Glomerular visceral epithelial cell (primary cell): ENCODE measurements around the gene SASH1.

Experiments used
- DNase-seq: peaks from one replicate; pipeline ENCODE4 v3.0.0-alpha.2; 2016; ENCODE audit errors: extremely low spot score

SASH1 gene

DNA sequence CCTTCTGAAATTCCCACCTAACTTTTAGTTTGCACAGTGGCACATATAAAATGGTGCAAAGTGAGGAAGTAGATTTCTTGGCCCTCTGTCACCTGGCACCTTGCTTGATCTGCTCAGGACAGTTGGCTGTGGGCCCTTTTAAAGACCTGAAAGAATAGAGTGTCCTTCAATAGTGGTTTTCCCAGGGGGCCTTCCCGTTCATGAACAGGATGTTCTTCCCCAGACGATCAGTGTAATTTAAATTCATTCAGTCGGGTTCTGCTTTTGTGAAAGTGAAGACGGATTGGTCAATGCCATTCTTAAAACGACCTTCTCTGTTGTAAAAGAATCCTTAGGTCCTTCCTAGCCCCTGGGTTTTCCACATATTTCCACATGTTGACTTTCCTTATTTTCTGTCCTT lies 178.5 kb downstream of the SASH1 start:
- DNase-seq = no peak

DNA sequence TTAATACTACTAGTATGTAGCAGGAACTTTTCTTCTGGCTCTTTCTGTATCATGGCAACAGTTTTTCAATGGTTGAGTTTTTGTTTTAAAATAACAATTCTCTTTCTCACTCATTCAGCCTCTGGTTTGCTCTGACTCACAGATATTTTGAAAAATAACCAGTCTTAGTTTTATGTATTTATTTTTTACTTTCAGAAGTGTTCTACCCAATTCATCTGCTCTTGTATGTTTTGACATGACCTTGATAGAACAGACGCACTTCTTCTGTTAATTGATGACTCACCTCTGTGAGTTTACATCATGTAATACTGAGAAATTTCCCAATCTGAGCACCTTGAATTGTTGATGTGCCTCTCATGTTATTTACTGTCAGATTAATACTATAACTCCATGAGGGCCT lies 178.9 kb downstream of the SASH1 start:
- DNase-seq = no peak

DNA sequence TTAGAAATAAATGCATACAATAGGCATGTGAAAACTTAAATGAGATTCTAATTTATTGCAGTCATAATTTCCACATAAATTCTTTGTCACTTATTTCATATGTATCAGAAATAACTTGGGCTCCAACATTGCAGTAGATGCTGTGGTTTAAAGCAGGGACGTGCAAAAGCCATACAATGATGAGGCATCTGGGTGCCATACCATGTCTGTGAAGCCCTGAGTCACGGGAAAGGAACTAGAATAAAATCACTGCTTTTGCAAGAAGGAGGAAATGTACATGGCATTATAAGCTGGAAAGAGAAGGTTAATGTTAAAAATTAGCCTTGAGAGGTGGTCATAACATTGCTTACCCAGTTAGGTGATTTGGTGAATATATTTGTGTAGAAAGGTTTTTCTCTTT lies 180.4 kb downstream of the SASH1 start:
- DNase-seq = peak; percentile 80

DNA sequence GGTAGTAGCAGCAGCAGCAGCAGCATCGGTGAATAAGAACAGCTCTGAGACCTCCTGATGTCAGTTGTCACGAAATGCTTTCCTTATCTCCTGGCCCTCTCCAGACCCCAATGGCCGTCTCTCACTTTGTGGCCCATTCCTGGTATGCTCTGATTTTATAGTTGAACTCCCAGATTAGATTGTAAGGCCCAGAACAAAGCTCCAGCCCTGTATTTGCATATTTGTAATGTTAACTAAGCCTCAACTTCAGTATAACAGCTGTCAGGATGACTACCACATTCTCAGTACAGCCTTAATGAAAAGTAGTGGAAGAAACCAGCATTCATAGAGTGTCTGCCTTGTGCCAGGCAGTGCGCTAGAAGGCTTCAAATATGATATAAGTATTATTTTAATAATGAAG lies 180.9 kb downstream of the SASH1 start:
- DNase-seq = no peak

DNA sequence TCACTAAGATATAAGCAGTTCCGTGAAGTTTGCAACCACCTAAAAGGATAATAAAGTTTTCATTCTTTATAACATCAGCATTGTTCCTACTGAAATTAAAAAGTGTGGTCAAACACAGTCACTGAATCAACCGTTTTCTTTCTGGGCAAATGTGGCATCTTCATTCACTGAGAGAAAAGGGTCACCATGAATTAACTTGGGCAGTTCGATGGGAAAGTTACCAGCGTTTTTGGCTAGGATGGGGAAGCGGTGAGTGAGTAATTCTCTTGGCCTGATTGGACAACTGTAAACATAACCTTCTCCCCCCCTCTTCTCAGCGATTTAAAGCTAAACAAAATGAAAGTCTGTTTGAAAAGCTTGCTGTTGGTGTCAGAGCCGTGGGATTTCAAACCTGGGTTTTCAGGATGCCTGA lies 181.8 kb downstream of the SASH1 start:
- peak; percentile 12 for DNase-seq

DNA sequence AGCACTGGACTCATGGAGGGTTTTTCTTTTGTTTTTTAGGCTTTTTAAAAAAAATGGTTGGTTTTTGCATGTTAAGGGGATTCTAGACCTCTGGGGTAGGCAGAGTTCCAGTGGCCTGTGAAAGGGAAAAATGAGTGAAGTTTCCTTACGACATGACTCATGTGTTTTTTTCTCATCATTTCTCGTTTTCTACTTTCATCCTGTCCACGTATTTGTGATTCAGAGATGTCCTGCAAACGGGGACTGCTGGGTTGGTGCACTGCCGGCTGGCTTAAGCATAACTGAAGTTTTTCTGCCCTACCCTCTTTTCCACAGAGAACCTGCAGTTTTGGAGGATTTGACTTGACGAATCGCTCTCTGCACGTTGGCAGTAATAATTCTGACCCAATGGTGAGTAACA lies 182.3 kb downstream of the SASH1 start:
- peak; percentile 57 for DNase-seq

DNA sequence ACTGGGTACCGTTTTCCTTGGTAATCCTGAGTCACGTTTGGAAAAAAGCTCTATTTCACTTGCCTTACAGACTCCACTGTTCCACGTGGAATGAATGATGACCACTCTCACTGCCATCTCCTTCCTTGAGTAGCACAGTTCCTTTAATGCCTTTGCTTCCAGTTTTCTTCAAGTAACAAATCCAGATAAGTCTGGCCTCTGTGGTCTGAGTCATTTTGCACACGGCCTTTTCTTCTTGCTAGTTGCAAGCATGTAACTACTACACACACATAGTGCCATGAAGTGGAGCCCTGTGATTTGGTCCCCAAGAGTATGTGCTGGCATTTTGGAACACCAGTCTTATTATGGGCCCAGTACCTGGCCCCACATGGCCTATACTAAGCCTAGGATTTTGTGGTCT lies 182.8 kb downstream of the SASH1 start:
- peak; percentile 29 for DNase-seq

DNA sequence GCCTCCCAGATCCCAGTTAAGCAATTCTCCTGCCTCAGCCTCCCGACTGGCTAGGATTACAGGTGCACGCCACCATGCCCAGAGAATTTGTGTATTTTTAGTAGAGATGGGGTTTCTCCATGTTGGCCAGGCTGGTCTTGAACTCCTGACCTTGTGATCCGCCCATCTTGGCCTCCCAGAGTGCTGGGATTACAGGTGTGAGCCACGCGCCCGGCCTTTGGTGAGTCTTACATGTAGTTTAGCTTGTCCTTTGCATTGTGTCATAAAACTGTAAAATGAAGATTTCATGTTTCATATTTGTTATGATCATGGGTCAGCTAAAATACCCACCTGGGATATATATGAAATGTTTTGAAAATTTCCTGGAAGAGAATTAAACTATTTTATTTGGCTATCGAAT lies 183.5 kb downstream of the SASH1 start:
- no peak for DNase-seq

DNA sequence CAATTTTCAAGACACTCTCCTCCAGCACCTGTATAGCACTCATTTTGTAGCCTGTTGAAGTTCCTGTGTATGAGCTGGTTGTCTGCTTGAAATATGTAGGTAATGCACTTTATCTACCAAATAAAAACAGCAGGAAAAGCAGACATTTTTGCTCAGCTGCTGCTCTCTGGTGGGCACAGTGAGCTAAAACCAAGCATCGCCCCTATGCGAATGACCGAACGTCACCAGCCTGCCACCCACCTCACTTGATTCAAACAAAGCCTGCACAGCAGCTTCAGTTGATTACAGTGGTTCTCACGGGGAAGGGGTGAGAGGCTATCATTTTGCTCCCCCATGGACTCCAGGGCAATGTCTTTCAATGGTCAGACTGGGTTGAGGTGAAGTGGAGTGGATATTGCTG lies 185.7 kb downstream of the SASH1 start:
- no peak for DNase-seq

DNA sequence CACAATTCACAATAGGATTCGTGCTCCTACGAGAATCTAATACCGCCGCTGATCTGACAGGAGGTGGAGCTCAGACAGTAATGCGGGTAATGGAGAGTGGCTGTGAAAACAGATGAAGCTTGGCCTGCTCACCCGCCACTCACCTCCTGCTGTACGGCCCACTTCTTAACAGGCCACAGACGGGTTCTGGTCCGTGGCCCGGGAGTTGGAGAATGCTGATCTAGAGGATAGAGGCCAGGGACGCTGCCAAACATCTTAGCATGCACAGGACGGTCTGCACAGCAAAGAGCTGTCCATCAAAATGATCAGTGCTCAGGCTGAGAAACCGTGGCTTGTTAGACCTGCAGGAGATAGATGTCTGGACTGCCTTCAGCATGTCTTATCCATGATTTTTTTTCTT lies 186.4 kb downstream of the SASH1 start:
- no peak for DNase-seq

DNA sequence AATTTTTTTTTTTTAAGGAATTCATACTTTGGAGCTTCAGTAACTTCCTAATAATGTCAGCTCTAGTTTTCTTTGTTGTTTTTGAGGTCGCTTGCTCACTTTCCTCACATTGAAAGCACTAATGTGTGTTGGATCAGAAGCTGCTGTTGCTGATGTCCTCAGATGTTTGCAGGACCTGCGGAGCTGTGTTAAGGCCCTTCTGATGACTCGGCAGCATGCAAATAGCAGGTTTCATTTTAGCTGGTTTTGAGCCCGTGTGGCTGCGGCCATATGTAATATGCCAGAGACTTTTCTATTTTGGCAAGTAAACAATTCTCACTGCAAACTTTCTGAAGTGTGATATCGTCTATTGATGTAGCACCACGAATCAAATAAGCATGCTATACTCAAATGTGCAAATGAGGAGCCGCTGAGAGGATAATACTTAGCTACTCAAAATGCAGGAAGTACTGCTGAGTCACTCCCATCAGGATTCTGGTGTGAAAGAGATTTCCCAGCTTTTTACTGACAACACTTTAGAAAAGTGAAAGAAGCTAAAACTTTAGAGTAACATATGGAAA lies 187.8 kb downstream of the SASH1 start:
- peak; percentile 73 for DNase-seq

DNA sequence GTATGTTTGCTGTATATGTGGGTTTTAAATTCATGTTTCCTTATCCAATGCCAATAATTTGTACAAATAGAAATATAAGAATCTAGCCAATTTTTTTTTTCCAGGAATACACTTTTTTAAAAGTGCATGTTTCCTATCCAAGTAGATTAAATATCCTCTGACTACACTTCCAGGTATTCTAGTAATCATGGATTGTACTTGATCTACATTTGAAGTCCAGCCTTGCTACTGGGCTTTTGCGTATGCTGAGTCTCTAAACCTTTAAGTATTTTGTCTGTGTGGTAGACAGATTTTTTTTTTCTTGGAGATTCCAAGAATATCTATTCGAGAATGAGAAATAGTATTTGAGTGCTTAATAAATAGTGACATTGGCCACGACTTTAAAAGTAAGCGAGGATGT lies 188.3 kb downstream of the SASH1 start:
- no peak for DNase-seq

DNA sequence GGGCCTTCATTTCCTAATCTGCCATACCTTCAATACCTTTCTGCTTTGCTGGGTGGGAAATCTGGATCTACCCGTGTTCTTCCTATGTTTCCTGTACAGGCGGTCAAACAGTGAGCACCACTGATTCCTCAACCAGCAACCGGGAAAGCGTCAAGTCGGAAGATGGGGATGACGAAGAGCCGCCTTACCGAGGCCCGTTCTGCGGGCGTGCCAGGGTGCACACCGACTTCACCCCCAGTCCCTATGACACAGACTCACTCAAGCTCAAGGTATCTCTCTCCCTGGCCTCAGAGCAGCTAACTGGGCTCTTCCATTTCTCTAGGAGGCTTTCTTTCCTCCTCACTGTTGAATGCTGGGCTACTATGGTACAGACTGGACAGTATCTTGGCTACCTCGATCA lies 190.1 kb downstream of the SASH1 start:
- no peak for DNase-seq

DNA sequence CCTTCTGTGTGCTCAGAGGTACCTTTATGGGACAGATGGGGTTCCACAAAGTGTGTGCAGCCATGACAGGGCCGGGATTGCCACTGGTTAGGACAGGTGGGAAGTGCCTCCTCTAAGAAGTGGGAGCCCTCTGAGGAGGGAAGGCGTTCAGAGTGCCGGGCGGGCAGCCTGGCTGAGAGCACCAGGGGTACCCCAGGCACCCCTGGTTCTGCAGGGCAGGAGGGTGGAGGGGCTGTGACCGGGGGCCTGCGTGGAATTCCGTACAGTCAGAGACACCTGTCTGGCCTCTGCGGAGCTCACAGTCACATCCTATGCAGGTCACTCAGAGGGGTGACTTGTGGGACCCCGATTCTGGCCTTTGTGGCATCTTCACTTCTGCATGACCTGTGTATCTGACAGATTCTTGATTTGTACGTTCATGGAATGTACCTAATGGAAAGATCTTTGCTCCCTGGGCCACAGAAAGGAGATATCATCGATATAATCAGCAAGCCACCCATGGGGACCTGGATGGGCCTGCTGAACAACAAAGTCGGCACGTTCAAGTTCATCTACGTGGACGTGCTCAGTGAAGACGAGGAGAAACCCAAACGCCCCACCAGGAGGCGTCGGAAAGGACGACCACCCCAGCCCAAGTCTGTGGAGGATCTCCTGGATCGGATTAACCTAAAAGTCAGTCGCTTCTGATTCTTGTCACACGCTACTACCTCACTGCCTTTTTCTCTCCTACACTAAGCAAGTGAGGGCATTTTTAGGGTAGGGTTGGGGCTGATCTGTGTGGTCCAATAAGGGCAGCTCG lies 190.9 kb downstream of the SASH1 start:
- no peak for DNase-seq

DNA sequence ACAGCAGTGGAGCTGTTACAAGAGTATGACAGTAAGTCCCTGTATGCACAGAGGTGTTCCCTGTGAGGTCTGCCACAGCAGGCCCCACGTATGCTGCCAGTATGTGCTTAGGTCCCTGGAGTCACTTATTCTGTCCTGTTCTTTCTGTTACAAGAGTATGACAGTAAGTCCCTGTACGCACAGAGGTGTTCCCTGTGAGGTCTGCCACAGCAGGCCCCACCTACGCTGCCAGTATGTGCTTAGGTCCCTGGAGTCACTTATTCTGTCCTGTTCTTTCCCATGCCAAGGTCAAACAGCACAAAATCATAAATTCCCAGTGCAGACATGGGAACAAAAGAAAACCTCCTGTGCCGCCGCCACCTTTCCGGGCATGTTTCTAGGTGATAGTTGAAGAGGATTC lies 192.2 kb downstream of the SASH1 start:
- no peak for DNase-seq

DNA sequence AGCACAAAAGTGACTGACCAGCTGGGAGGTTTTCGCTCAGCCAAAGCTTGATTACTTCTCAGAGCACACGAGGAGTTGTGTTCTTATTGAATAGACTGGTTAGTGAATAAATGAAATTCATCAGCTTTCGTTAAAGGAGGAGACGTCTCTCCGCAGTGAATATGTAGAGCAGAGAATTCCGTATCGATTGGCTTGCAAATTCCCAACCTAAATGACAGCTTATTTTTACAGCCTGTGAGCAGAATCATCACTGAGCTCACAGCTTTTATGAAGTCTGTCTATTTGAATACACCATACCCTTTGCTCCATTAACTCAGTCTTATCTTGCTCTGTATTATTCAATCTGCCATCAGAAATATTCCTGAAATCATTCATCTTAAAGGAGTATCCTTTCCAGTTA lies 192.7 kb downstream of the SASH1 start:
- DNase-seq = no peak

DNA sequence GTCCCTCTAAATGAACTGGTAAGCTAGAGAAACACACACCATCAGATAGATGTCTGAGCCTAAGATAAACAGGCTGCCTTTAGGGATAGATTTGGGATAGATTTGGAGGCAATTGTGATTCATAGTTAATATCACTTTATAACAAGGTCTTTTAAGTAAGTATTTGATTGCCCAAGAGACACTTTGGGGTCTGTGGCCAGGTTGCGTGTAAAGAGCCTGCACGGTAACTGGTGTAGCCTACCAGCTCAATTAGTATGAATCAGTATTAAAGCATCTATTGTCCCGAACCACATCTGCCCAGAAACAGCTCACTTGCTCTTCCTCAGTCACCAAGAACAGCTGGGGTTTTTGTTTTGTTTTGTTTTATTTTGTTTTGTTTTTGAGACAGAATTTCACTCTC lies 193.3 kb downstream of the SASH1 start:
- DNase-seq = peak; percentile 13

DNA sequence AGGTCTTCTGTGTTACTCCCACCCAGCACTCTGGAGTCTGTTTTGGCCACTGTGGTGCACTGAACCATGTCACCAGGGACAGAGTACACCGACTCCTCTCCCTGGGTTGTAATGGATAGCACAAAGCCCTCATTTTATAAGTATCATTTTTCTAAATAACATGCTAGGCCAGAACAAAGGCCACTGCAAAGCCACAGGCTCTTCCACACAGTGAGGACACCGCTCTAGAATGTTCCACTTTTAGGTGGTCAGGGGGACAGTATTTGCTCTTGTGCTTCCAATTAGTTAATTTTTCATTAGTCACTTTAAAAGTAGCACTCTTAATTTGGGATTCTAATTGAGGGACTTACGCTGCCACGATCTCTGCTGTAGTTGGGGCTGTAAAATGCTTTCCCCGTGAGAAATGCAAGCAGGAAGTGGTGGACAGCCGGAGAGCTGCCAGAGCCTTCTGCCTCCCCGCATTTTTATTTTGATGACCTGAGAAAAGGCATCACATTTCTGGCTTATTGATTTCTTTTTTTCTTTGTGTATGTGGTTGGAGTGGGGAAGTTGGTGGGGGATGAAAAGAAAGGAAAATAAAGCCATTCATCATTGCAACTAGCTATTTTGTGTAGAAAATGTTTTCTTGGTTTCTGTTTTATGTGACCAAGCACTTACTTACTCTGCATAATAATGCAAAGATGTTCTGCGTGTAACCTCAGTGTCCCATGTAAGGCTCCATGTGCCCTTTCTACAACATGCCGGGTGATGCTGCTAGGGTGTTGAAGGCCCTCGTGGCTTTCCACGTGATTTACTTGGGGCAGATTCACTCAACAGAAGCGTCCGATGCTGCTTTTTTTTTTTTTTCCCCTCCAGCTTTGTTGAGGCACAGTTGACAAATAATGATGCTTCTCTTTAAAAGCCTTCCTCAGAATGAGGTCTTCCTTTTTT lies 195.9 kb downstream of the SASH1 start:
- peak; percentile 25 for DNase-seq

DNA sequence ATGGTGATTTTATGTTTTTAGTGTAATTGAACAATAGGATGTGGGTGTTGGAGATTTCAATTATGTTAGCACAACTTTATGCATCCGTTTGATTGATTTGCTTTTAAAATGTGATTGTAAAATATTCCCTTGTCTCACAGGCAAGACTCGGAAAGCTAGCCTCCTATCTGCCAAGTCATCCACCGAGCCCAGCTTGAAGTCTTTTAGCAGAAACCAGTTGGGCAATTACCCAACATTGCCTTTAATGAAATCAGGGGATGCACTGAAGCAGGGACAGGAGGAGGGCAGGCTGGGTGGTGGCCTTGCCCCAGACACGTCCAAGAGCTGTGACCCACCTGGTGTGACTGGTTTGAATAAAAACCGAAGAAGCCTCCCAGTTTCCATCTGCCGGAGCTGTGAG lies 200.9 kb downstream of the SASH1 start:
- DNase-seq = no peak

DNA sequence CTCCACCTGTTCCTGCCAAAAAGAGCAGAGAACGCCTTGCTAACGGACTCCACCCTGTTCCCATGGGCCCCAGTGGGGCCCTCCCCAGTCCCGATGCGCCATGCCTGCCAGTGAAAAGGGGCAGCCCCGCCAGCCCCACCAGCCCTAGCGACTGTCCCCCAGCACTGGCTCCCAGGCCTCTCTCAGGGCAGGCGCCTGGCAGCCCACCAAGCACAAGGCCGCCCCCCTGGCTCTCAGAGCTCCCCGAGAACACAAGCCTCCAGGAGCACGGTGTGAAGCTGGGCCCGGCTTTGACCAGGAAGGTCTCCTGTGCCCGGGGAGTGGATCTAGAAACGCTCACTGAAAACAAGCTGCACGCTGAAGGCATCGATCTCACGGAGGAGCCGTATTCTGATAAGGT lies 201.8 kb downstream of the SASH1 start:
- DNase-seq = no peak

DNA sequence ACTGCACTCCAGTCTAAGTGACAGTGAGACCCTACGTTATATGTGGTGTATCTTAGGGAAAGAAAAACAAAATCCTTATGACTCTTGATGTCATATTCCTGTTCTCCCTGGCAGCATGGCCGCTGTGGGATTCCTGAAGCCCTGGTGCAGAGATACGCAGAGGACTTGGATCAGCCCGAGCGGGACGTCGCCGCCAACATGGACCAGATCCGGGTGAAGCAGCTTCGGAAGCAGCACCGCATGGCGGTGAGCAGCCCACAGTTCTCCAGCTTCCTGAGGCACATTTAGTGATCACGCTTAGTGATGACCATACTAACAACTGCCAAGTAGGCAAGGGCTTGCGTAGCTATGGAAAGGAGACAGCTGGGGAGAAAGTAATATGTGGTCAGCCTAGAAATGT lies 203.3 kb downstream of the SASH1 start:
- DNase-seq = no peak

DNA sequence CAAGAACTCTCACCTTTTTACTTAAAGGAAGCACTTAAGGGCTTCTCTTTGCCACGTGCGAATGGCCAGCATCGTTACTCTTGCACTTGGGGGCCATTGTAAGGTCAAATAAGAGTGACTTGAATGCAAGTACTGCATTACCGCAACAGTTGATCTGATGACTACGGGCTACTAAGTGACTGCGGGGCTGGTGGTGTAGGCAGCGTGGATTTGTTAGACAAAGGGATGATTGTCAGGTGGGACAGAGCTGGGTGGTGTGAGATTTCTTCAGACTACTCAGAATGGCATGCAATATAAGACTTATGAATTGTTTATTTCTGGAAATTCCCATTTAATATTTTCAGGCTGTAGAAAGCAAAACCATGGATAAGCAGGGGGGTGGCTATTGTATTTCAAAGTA lies 204.5 kb downstream of the SASH1 start:
- DNase-seq = no peak
